ENCODE data around the gene MYO16.

DNA sequence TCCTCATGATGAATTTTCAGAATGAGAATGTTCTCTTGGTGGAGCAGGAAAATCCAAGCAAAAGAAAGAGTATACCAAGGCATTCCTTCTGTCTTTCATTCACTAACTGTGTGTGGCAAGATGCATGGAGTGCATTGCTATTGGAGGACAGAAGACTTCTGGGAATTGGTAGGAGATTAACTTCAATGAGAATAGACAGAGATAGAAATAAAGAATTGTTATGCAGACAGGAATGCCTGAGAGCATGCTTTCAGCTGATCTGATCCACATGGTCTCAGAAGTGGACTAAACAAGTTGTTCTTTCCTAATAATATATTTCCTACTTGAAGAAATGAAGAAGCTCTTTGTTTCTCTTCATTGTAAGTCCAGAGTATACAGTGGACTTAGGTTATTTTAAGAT lies 303.6 kb downstream of the MYO16 start:
- TF ChIP-seq, protein P1, sequence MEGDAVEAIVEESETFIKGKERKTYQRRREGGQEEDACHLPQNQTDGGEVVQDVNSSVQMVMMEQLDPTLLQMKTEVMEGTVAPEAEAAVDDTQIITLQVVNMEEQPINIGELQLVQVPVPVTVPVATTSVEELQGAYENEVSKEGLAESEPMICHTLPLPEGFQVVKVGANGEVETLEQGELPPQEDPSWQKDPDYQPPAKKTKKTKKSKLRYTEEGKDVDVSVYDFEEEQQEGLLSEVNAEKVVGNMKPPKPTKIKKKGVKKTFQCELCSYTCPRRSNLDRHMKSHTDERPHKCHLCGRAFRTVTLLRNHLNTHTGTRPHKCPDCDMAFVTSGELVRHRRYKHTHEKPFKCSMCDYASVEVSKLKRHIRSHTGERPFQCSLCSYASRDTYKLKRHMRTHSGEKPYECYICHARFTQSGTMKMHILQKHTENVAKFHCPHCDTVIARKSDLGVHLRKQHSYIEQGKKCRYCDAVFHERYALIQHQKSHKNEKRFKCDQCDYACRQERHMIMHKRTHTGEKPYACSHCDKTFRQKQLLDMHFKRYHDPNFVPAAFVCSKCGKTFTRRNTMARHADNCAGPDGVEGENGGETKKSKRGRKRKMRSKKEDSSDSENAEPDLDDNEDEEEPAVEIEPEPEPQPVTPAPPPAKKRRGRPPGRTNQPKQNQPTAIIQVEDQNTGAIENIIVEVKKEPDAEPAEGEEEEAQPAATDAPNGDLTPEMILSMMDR (conservative IDR thresholded peaks at IDR 0.05): no peak
- no peak for TF ChIP-seq ZFX (IDR thresholded peaks at IDR 0.05)

Measured in C4-2B (cell line).